ENCODE data around the gene PTPRE. TPM values are rescaled to one million over a fixed set of nuclear protein-coding genes. Genes with fewer than 3 reads are reported as not detected.

PTPRE gene
- total RNA-seq, 1 experiment from 2014 or later: 11.6 TPM

GRCh38 chr10:128059982-128060293 is 153.0 kb downstream of the PTPRE start:
- Histone ChIP-seq H3K4me3 (ENCODE audit: low read depth, low read length, poor library complexity, severe bottlenecking) (no peak overlapping the region), H3K27me3 (replicated peaks; ENCODE audit: insufficient read depth, low read depth, low read length, poor library complexity) (no peaks in the 10 kb centered on the region), H3K27ac (ENCODE audit: low read depth, low read length, poor library complexity, severe bottlenecking) (no peak overlapping the region), H3K9me3 (ENCODE audit: low read depth, low read length, poor library complexity, severe bottlenecking) (no peaks in the 10 kb centered on the region), H3K36me3 (ENCODE audit: insufficient read depth, low read length, poor library complexity, severe bottlenecking) (no peaks in the 10 kb centered on the region), H3K4me1 (ENCODE audit: insufficient read depth, low read length, poor library complexity, severe bottlenecking) (peaks cover 20% of the 10 kb centered on the region)
- BruUV-seq (replicated peaks): no TSS peak
- TF ChIP-seq CTCF (conservative IDR thresholded peaks at IDR 0.05; ENCODE audit: low read depth, low read length) (no peak), EZH2 (IDR thresholded peaks at IDR 0.05; ENCODE audit: borderline replicate concordance, low read depth, low read length, poor library complexity, severe bottlenecking) (no peak)
- CTCF ChIA-PET: no interaction called here
- POLR2A ChIA-PET (ENCODE audit: low non-redundant PET): no interaction called here
- DNase-seq (ENCODE audit: low spot score): no peak
- intact Hi-C loops (cut with micrococcal nuclease; ENCODE audit: unreplicated experiment): no loop called here

GRCh38 chr10:128060341-128061250 is 153.7 kb downstream of the PTPRE start:
- BruUV-seq (replicated peaks): no TSS peak
- TF ChIP-seq EZH2 (IDR thresholded peaks at IDR 0.05; ENCODE audit: borderline replicate concordance, low read depth, low read length, poor library complexity, severe bottlenecking): no peak
- TF ChIP-seq CTCF (conservative IDR thresholded peaks at IDR 0.05; ENCODE audit: low read depth, low read length): no peak
- Histone ChIP-seq H3K4me3 (ENCODE audit: low read depth, low read length, poor library complexity, severe bottlenecking) (no peak overlapping the region), H3K27ac (ENCODE audit: low read depth, low read length, poor library complexity, severe bottlenecking) (no peak overlapping the region), H3K27me3 (replicated peaks; ENCODE audit: insufficient read depth, low read depth, low read length, poor library complexity) (no peaks in the 10 kb centered on the region), H3K36me3 (ENCODE audit: insufficient read depth, low read length, poor library complexity, severe bottlenecking) (no peaks in the 10 kb centered on the region), H3K4me1 (ENCODE audit: insufficient read depth, low read length, poor library complexity, severe bottlenecking) (peaks cover 20% of the 10 kb centered on the region), H3K9me3 (ENCODE audit: low read depth, low read length, poor library complexity, severe bottlenecking) (no peaks in the 10 kb centered on the region)
- CTCF ChIA-PET: no interaction called here
- no peak for DNase-seq (ENCODE audit: low spot score)
- POLR2A ChIA-PET (ENCODE audit: low non-redundant PET): no interaction called here
- intact Hi-C loops (cut with micrococcal nuclease; ENCODE audit: unreplicated experiment): no loop called here

GRCh38 chr10:128061306-128062300 is 154.7 kb downstream of the PTPRE start:
- POLR2A ChIA-PET (ENCODE audit: low non-redundant PET): no interaction called here
- TF ChIP-seq CTCF (conservative IDR thresholded peaks at IDR 0.05; ENCODE audit: low read depth, low read length) (no peak), EZH2 (IDR thresholded peaks at IDR 0.05; ENCODE audit: borderline replicate concordance, low read depth, low read length, poor library complexity, severe bottlenecking) (no peak)
- no peak for DNase-seq (ENCODE audit: low spot score)
- Histone ChIP-seq H3K27ac (ENCODE audit: low read depth, low read length, poor library complexity, severe bottlenecking) (no peak overlapping the region), H3K4me3 (ENCODE audit: low read depth, low read length, poor library complexity, severe bottlenecking) (no peak overlapping the region), H3K36me3 (ENCODE audit: insufficient read depth, low read length, poor library complexity, severe bottlenecking) (no peaks in the 10 kb centered on the region), H3K9me3 (ENCODE audit: low read depth, low read length, poor library complexity, severe bottlenecking) (no peaks in the 10 kb centered on the region), H3K4me1 (ENCODE audit: insufficient read depth, low read length, poor library complexity, severe bottlenecking) (peaks cover 20% of the 10 kb centered on the region), H3K27me3 (replicated peaks; ENCODE audit: insufficient read depth, low read depth, low read length, poor library complexity) (no peaks in the 10 kb centered on the region)
- CTCF ChIA-PET: no interaction called here
- BruUV-seq (replicated peaks): no TSS peak
- intact Hi-C loops (cut with micrococcal nuclease; ENCODE audit: unreplicated experiment): no loop called here

Measured in A673 (cell line).